ENCODE measurements around the gene RASL10B.

The RASL10B gene

GRCh38 chr17:35766489-35766877 lies 35.0 kb downstream of the RASL10B start:
- DNase-seq = no peak

- peak; percentile 14 for DNase-seq
Observed at GRCh38 chr17:35766903-35767510, 35.6 kb downstream of the RASL10B start.

GRCh38 chr17:35768797-35769196 lies 37.4 kb downstream of the RASL10B start:
- DNase-seq = no peak

- no peak for DNase-seq
Observed at GRCh38 chr17:35769895-35770486, 38.6 kb downstream of the RASL10B start.

- no peak for DNase-seq
Observed at GRCh38 chr17:35773129-35773528, 41.7 kb downstream of the RASL10B start.

GRCh38 chr17:35773679-35774425 lies 42.4 kb downstream of the RASL10B start:
- DNase-seq = no peak

GRCh38 chr17:35774499-35774898 lies 43.1 kb downstream of the RASL10B start:
- DNase-seq = no peak

- no peak for DNase-seq
Observed at GRCh38 chr17:35775039-35775438, 43.6 kb downstream of the RASL10B start.

GRCh38 chr17:35775583-35775982 lies 44.1 kb downstream of the RASL10B start:
- DNase-seq = no peak

GRCh38 chr17:35778641-35779196 lies 47.3 kb downstream of the RASL10B start:
- DNase-seq = no peak

GRCh38 chr17:35780950-35781349 lies 49.5 kb downstream of the RASL10B start:
- no peak for DNase-seq

- DNase-seq = no peak
Observed at GRCh38 chr17:35784895-35785294, 53.5 kb downstream of the RASL10B start.

- no peak for DNase-seq
Observed at GRCh38 chr17:35786941-35787432, 55.5 kb downstream of the RASL10B start.

- no peak for DNase-seq
Observed at GRCh38 chr17:35788477-35789368, 57.3 kb downstream of the RASL10B start.

GRCh38 chr17:35790841-35791240 lies 59.4 kb downstream of the RASL10B start:
- DNase-seq = no peak

- DNase-seq = no peak
Observed at GRCh38 chr17:35791681-35792350, 60.4 kb downstream of the RASL10B start.
